Astrocyte (in vitro differentiated cells and primary cell): Measurements from ENCODE around the gene DDRGK1.

ENCODE experiments used
- CTCF ChIP-seq: IDR thresholded peaks from 2 replicates; pipeline ENCODE4 v1.5.1; 2011; ENCODE audit warnings: low read depth, mild to moderate bottlenecking, inconsistent platforms, low read length, moderate library complexity; ENCODE audit not compliant: insufficient read depth
- EZH2 ChIP-seq: IDR thresholded peaks from 2 replicates; pipeline ENCODE4 v1.6.1; 2012; ENCODE audit warnings: mild to moderate bottlenecking, low read length, inconsistent platforms; ENCODE audit not compliant: insufficient read depth

DNA sequence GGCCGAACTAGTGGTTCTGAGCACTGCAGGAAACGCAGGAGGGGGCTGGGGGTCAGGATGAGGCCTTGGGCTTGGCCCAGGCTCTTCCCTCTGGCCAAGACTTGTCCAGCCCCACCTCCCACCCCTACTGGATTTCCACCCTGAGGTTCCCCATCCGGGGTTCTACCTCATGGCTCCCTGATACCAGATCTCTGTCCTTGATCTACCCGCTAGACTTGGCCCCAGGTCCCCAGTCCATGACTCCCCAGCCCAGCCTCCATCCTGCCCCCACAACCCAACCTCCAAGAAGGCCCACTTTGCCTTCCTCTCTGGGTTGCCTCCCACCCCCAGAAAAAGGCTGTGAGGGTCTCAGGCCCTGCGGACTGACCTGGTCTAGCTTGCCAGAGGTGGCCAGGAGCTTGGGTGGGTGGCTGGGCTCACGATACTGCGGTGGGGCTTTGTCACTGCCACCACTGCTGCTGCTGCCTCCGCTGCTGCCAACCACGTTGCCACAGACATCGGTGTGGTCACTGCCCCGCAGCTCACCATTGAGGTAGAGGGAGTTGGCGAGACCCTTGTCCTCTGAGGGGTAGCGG lies 38.1 kb downstream of the DDRGK1 start:
- no peak for TF ChIP-seq CTCF
- TF ChIP-seq EZH2: no peak
